ENCODE data around the gene KDELR3.

KDELR3 gene

GRCh38 chr22:38440747-38441350 is 27.0 kb upstream of the KDELR3 start:
- DNase-seq = no peak

GRCh38 chr22:38441620-38442287 is 26.1 kb upstream of the KDELR3 start:
- no peak for DNase-seq

- no peak for DNase-seq
Observed at GRCh38 chr22:38442967-38443627, 24.8 kb upstream of the KDELR3 start.

- no peak for DNase-seq
Observed at GRCh38 chr22:38443628-38444521, 24.0 kb upstream of the KDELR3 start.

GRCh38 chr22:38444783-38445182 is 23.1 kb upstream of the KDELR3 start:
- no peak for DNase-seq

GRCh38 chr22:38446018-38446601 is 21.8 kb upstream of the KDELR3 start:
- DNase-seq = no peak

- DNase-seq = no peak
Observed at GRCh38 chr22:38448945-38449745, 18.8 kb upstream of the KDELR3 start.

GRCh38 chr22:38449776-38450175 is 18.1 kb upstream of the KDELR3 start:
- no peak for DNase-seq

- no peak for DNase-seq
Observed at GRCh38 chr22:38450234-38450797, 17.6 kb upstream of the KDELR3 start.

- DNase-seq = no peak
Observed at GRCh38 chr22:38451404-38451803, 16.5 kb upstream of the KDELR3 start.

GRCh38 chr22:38451864-38452263 is 16.0 kb upstream of the KDELR3 start:
- DNase-seq = no peak

GRCh38 chr22:38452373-38453065 is 15.4 kb upstream of the KDELR3 start:
- DNase-seq = no peak

- no peak for DNase-seq
Observed at GRCh38 chr22:38453066-38453672, 14.7 kb upstream of the KDELR3 start.

GRCh38 chr22:38453996-38454352 is 13.9 kb upstream of the KDELR3 start:
- DNase-seq = no peak

- DNase-seq = no peak
Observed at GRCh38 chr22:38454353-38455075, 13.4 kb upstream of the KDELR3 start.

GRCh38 chr22:38455076-38455529 is 12.8 kb upstream of the KDELR3 start, which contains the start of gene KCNJ4:
KCNJ4 (minus strand) TSS chr22:38455199; CDS start chr22:38428132, 27,067 bp downstream.
- DNase-seq = no peak

GRCh38 chr22:38455530-38456271 is 12.2 kb upstream of the KDELR3 start:
- no peak for DNase-seq

GRCh38 chr22:38456272-38456835 is 11.5 kb upstream of the KDELR3 start:
- DNase-seq = no peak
